NCI-H2196 (cell line): ENCODE data around the gene DDO.
A peak's percentile ranks its signal among the peaks of the same experiment; 100 is the strongest.

ENCODE experiments used
- DNase-seq: peaks from one replicate; lab custom pipeline; 2025; ENCODE audit not compliant: unreplicated experiment; lab: John Stamatoyannopoulos, UW

Gene DDO, protein sequence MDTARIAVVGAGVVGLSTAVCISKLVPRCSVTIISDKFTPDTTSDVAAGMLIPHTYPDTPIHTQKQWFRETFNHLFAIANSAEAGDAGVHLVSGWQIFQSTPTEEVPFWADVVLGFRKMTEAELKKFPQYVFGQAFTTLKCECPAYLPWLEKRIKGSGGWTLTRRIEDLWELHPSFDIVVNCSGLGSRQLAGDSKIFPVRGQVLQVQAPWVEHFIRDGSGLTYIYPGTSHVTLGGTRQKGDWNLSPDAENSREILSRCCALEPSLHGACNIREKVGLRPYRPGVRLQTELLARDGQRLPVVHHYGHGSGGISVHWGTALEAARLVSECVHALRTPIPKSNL

DNA sequence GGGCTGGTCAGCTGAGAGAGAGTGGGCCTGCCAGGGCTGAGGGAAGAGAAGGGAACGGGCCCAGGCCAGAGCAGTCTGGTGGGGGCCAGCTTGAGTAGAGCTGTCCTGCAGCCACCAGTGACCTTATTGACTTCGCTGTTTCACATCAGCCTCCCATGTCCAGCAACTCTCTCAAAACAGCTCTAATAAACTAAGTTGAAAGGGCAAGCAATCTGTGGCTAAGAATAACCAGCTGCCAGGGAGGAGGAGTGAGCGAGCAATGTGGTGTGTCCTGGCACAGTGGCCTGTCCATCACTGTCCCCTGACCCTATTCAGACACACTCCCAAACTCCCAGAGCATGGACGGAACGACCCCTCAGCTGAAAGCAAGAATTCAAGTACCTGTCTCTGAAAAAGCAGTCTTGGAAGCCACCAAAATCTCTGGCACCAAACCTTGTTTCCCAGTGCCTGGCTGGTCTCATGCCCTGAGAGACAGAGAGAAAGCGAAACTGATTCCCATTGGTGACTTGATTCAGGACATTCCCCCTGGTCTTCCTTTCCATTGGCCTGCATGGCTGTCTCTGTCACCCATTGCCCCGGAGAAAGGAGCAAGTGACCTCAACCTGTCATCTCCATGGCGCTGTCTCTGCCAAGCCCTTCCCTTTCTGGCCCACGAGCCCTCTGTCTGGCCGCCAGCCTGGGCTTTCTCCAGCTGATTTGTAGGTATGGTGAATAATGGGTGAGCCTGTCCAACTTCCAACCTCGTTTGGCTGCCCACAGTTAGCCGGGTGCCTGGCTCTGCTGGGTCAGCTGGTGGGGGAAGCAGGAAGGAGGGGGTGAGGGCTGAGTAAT, at the start of gene DDO:
Gene DDO (minus strand): TSS at position 490 of the 831 bp plus-strand sequence. CDS start 2,113 bp downstream, outside the sequence.
- DNase-seq: peak; percentile 90

DNA sequence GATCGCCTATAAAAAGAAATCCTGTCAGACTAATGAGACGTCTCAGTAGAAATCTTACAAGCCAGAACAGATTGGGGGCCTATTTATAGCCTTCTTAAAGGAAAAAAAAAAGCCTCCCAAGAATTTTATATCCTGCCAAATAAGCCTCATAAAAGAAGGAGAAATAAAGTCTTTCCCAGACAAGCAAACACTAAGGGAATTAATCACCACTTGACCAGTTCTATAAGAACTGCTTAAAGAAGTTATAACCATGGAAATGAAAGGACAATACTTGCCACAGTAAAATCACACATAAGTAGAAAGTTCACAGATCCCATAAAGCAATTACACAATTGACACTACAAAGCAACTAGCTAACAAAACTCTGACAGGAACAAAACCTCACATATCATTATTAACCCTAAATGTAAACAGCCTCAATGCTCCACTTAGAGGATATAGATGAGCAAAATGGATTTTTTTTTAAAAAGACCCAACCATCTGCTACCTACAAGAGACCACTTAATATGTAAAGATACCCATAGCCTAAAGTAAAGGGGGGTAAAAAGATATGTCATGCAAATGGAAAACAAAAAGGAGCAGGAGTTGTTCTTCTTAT, 47.6 kb upstream of the DDO start:
- no peak for DNase-seq

DNA sequence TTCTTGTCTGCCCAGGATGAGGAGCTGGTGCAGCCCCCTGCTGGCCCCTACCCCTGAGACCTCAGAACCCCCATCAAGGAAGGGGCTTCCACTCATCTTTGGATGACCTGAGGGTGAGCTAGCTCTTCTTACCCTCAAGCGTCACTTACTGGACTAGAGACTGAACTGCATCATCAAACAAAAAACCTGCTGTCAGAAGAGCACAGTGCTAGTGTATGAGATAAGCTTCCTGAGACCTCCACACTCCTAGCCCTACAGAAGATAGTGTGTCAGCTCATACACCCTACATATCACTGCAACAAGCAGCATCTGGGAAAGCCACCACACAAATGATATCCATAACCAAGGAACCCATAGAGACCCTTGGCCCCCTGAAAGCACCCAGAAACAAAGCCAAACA, 46.0 kb upstream of the DDO start:
- no peak for DNase-seq

DNA sequence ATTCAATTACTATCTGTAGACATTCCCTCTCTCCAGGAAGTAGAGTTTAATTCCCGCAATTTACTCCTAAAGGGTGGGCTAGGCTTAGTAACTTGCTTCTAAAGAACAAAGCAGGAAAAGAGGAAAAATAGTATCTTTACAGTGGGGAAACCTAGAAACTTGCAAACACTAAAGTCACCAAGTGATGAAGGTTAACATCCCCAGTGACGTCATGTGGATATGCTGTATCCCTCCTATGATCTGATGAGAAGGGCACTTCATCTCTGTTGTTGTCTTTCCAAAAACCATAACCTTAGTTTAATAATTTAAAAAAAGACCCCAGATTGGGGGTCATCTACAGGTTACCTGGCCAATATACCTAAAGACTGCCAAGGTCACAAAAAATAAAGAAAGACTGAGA, 43.8 kb upstream of the DDO start:
- DNase-seq: no peak

DNA sequence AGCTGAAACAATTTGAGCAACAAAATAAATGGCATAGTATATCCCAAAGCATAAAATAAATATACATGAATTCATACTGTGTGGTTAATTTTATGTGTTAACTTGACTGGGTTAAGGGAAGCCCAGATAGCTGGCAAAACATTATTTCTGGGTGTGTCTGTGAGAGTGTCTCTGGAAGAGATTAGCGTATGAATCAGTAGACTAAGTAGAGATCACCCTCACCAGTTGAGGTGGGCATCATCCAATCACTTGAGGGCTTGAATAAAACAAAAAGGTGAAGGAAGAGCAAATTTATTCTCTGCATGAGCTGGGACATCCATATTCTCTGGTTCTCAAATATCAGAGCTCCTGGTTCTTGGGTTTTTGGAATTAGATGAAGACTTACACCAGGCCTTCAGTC, 43.1 kb upstream of the DDO start:
- DNase-seq: no peak

DNA sequence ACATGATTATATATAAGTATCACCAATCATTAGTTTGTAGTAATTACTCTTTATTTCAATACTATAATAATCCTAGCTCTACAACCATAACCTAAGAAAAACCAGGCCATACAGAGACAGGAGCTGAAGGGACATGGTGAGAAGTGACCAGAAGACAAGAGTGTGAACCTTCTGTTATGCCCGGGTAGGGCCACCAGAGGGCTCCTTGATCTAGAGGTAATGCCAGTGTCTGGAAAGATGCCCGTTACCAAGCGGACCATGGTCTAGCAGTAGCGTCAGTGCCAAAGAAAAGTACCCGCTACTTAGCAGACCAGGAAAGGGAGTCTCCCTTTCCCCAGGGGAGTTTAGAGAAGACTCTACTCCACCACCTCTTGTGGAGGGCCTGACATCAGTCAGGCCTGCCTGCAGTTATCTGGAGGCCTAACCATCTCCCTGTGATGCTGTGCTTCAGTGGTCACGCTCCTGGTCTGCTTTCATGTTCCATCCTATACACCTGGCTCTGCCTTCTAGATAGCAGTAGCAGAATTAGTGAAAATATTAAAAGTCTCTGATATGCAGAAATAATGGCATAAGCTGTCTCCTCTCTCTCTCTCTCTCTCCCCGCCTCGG, 42.3 kb upstream of the DDO start:
- peak; percentile 12 for DNase-seq

DNA sequence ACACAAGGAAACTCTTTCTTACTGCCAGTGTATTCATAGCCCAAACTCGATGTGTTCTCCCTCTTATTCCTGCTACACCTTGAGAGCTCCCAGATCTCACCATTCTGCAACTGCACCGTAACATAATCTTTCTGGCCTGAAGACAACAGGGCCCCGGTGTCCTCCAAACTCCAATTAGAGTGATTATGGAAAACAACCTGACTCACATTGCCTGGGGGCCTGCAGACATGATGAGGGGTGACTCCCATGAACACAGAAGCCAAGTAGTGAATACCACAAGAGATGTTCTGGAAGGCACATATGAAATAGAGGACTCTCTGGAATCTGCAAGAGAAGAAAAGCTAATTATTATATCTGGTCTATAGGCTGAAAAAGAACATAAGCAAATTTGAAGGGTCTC, 41.3 kb upstream of the DDO start:
- DNase-seq: no peak

DNA sequence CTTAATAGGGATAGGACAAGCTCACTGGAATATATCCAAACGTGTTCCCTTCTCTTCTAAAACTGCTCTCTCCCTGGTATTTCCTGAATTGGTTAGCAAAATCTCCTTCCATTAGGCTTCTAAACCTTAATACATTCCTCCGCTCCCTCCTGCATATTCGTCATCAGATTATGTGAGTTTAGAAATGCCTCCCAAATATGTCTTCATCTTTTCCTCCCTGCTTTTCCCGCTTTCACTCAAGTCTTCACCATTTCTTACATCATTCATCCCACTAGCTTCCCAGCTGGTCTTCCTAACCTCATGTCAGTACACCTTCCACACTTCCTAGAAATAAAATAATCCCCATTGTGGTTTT, 34.1 kb upstream of the DDO start:
- no peak for DNase-seq

DNA sequence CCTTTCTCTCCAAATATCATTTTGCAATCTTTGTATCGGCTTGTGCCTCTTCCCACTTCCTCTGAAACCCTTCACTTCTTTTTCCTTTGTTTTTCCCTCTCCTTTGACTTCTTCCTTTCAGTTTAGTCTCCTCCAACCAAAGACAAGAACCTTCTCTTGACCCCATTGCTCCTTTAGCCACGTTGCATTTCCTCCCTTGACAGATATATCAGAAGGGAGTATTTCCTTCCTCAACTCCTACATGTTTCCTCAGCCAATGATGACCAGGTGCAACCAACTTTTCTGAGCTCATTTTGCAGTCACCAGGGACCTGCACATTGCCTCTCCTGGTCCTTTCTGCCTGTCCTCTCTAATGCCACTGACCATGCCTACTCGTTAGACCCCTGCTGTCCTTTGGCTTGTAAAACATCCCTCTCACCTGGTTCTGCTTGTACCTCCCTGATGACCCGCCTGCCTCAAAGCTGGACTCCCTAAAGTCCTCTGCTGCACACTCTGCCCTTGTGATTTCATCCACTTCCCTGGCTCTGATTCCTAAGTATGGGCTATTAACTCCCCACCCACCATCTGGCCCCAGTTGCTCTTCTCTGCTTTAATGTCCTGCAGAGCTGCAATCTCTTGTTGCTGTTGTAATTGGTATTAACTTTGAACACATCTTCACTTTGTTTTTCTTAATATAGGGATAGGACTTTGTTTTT, 33.6 kb upstream of the DDO start:
- no peak for DNase-seq

DNA sequence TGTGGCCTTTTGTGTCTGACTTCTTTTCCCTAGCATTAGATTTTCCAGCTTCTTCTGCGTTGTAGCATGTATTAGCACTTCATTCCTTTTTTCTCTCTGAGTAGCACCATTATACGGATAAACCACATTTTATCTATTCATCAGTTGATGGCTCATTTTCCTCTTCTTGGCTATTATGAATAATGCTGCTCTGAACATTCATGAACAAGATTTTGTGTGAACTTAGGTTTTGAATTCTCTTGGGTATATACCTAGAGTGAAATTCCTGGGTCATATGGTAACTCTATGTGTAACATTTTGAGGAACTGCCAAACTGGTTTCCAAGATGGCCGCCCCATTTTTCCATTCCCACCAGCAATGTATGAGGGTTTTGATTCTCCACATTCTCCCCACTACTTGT, 32.4 kb upstream of the DDO start:
- DNase-seq: no peak

DNA sequence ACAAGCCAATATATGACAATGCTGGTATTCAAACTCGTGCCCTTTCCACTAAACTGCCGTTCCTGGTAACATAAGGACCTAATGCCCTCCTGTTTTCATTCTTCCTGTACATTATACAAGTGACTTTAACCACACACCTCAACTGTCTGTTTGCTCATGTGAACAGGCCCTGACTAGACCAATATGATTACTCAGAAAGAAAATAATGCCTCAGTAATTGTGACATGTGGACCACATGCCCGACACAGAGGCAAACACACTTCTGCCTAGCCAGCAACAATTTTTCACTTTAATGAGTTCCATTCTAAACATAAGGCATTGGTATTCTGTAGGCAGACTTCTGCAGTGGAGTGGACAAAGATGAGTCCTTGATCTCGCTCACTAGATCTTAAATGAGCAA, 31.0 kb upstream of the DDO start:
- no peak for DNase-seq

DNA sequence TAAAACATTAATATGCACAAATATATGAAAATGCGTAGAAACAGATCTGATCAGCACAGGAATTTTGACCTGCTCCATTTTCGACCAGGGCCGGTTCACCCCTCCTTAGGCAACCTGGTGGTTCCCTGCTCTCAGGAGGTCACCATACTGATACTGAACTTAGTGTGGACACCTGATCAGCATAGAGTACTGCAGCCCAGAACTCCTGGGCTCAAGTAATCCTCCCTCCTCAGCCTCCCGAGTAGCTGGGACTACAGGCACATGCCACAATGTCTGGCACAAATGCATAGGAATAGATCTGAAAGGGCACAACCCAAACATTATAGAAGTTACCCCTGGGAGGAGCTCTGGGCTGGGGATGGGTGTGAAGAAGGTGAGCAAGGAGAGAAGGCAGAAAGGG, 24.7 kb upstream of the DDO start:
- no peak for DNase-seq

DNA sequence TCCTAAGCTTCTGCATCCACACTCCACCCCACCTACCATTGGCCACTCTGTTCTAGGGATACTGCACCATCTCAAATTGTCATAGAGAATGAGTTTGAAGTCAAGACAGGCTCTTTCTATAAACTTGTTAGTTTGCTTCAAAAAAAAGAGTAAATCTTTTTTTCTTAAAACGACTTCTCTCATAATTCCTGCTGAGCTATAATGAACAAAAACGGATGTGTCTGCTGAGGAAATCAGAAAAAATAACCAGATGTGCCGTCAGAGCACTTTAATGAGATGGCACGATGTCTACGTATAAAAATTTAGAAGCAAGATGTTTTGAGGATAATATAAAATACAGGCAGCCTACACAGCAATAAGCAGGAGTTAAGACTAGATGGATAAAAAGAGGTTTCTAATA, 24.0 kb upstream of the DDO start:
- no peak for DNase-seq

DNA sequence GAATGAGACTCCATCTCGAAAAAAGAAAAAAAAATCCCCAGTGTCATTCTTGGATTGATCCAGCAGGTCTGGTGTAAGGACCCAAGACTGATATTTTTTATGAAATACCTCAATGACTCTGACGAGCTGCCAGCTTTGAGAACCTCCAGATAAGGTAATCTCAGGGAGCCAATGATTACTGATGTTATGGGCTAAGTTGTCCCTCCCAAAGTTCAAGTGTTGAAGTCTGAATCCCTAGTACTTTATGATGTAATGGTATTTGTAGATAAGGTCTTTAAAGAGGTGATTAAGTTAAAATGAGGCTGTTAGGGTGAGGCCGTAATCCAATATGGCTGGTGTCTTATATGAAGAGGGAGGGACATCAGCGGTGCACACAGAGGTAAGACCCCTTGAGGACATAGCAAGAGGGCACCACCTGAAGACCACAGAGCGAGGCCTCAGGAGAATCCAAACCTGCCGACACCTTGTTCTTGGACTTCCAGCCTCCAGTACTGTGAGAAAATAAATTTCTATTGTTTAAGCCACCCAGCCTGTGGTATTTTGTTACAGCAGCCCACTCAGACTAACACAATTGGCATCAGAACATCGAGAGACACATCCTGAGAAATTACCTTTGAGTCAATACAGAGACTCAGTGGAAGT, 19.7 kb upstream of the DDO start:
- DNase-seq: no peak

DNA sequence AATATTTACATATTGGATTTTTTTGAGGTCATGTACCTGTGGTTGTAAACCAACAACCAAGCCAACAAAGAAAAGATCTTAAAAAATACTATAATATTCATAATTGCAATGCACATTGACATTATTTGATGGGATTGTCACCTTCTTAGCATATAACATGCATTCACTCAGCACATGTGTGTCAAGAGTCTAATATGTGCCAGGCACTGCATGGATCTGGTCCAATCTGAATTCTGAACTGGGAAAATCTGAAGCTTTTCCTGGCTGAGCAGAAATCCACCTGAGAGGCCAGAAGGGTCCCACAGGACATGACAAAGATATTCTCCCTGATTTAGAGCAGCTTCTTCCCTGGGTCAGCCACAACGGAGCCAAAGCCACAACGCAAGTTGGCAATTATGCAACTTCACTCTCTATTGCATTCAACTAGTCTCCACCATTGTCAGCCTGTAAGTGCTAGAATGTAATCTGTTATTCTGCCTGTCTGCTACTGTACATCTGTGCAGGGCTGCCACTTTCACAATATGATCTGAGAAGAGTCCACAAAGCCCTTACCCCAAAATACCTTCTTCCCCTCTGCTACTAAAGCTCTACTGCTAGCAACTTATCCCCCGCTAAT, 17.0 kb upstream of the DDO start:
- no peak for DNase-seq

DNA sequence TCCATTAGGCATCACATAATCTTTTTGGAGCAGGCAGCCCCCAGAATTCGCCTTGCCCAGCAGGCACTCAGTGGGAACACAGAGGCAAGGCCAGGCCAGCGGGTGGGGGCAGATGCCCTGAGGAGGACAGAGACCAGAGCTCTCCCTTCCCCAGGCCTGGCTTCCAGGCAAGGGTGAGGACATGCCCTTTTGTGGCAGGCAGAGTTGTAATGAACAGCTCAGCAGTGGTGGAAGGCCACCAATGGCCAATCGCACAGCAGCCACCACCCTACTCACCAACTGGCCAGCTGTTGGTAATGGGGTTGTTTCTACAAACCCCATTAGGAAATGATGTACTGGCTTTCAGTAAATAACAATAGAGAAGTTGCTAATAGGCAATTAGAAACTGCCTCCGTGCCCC, 15.4 kb upstream of the DDO start:
- no peak for DNase-seq

DNA sequence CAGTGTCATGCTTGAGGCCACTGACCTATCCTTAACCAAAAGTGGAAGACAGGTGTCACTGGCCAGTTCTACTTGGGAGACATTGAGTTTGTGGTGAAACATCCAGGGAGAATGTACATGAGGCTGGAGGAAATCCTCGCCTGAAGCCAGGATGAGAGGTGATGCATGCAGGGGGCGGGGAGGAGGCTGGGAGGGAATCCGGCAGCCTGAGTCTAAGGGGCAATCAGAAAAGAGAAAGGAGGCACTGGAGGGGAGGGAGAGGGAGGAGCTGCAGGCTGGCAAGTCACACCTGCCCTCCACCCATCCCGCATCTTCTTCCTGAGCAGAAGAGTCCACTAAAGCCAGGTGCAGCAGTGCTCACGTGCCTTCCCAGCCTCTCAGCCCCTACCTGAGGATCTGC, 14.9 kb upstream of the DDO start:
- no peak for DNase-seq

DNA sequence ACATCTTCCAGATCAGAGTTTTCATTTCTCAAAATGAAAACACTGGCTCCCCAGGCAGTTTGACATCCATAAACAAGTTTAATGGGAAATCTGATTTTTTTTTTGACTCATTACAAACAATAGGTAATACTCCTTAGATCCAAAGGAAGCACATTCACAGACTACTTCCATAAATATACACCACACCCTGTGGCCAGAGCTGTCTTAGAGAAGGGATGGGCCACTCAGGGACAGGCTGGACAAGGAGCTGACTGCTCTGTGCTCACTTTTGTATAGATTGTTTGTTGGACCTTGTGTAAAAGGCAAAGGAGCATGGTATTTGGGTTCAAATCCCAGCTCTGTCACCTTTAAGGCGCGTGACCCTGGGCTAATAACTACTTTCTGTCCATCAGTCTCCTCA, 12.8 kb upstream of the DDO start:
- no peak for DNase-seq

DNA sequence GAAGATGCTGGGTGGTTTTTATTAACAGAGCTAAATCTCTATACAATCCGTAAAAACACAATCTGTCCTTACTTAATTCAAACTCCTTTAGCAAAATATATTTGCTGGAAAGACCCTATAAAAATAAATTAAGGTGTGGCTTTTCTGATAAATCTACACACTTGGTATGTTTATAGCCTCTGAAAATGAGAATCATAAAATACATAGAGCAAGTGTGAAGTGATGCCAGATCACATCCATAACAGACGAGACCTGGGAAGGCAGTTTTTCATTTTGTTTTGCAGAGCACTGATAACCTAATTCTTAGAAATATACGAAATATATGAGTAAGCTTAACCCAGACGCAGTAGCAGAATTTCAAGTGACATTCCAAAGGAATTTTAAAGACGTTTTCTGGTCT, 10.4 kb upstream of the DDO start:
- no peak for DNase-seq

DNA sequence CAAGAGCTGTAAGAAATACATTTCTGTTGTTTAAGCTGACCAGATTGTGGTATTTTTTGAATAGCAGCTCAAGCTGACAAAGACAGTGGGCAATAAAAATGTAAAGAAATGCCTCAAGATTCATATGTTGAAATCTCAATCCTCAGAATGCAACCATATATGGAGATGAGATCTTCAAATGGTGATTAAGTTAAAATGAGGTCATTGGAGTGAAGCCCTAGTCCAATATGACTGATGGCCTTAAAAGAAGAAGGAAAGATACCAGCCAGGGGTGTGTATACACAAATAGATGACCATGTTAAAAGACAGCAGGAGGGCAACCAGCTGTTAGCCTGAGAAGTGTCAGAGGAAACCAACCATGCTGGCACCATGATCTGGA, 7.1 kb upstream of the DDO start:
- no peak for DNase-seq
